Suppressor macrophage (primary cell): ENCODE results near the gene GGPS1.
"Not testable (repeated sequence)": the region's sequence is repeated elsewhere in the genome, so short reads cannot be mapped to it uniquely, and the experiment has no call there.

Experiments
- DNase-seq, 4 experiments: peaks; one replicate each; pipeline ENCODE4 v3.0.0-alpha.2; 2020 to 2022

Gene GGPS1

DNA sequence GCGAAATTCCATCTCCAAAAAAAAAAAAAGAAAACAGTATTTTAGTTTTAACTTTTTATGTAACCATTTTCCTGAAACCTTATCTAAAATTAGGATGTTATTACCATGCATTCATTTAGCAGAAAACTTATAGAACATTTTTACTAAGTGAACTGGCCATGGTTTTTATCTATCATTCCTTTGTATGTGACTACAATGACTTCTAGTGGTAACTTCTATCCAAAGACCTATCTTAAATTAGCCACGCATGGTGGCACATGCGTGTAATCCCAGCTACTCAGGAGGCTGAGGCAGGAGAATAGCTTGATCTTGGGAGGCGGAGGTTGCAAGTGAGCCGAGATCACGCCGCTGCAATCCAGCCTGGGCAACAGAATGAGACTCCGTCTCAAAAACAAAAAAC is 11.4 kb downstream of the GGPS1 start:
- no peak for DNase-seq

DNA sequence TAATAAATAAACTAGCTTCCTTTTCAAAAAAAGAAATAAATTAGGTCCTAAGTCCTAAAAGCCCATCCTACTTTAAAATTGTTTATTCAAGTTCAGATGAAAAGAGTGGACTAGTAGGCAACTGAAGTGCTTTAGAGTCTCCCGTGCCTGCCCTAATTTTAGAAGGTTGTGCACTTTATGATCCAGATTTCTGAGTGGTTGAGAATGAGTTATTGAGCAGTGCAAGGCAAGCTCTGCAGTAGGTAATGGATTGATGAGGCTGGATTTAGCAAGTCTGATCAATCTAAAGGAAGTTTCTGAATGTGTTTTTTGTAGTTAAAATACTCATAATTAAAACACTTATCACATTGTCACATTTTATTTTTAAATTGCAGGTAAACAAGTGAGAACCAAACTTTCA is 13.0 kb downstream of the GGPS1 start:
- DNase-seq: no peak

- no peak for DNase-seq
These were observed 13.7 kb downstream of the GGPS1 start for GRCh38 chr1:235342039-235342438.

DNA sequence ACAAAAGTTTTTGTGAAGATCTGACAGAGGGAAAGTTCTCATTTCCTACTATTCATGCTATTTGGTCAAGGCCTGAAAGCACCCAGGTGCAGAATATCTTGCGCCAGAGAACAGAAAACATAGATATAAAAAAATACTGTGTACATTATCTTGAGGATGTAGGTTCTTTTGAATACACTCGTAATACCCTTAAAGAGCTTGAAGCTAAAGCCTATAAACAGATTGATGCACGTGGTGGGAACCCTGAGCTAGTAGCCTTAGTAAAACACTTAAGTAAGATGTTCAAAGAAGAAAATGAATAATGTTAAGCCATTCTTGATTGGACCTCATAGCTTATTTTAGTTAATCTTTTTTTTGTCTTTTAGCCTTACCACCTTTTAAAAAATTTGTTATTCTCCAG is 14.1 kb downstream of the GGPS1 start:
- no peak for DNase-seq

GRCh38 chr1:235343726-235344125 is 15.4 kb downstream of the GGPS1 start:
- DNase-seq: no peak

- DNase-seq: no peak
These were observed 23.1 kb downstream of the GGPS1 start for GRCh38 chr1:235351441-235351840.

GRCh38 chr1:235351898-235352297 is 23.5 kb downstream of the GGPS1 start:
- DNase-seq: no peak

DNA sequence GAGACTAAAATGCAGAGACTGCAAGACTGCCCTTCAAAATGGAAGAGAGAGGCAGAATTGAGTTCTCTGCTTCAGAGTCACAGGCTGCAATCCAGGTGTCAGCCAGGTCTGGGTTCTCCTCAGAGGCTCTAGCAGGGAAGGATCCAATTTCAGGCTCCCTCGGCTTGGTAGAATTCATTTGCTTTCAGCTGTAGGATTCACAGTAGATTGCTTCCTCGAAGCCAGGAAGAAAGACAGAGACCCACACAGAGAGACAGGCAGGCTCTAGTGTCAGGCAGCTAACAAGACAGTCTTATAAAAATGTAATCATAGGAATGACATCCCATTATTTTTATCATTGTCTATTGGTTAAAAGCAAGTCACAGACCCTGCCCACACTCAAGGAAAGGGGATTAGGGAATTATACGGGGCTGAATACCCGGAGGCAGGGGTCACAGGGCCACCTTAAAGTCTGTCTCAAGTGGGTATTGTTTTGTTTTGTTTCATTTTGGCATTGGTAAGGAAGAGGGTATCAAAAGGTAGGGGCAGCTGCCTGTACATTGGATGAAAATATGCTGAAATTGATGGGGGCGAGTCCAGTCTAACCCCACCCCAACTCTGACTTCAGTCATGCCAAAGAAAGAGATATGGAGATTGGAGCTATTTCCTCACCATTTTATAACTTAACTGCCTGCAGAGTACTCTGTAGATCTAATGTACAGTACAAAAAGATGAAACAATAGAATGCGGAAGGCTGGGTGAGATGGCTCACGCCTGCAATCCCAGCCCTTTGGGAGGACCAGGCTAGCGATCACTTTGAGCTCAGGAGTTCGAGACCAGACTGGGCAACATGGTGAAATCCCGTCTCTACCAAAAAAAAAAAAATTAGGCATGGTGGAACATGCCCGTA is 29.4 kb downstream of the GGPS1 start:
- DNase-seq: no peak

- DNase-seq: no peak
These were observed 30.5 kb downstream of the GGPS1 start for GRCh38 chr1:235358899-235359298.

GRCh38 chr1:235364189-235364588 is 35.8 kb downstream of the GGPS1 start:
- not testable (repeated sequence) for DNase-seq

DNA sequence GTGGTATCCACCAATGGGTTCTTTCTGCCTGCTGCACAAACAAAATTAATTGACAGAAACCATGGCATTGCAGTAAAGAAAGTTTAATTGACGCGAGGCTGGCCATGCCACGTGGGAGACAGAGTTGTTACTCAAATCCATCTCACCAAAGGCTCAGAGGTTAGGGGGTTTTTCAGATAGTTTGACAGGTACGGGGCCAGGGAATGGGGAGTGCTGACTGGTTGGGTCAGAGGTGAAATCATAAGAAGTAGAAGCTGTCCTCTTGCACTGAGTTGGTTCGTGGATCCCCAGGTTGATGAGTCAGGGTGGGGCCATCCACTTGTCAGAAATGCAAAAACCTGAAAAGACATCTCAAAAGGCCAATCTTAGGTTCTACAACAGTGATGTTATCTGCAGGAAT is 37.9 kb downstream of the GGPS1 start:
- DNase-seq: no peak

DNA sequence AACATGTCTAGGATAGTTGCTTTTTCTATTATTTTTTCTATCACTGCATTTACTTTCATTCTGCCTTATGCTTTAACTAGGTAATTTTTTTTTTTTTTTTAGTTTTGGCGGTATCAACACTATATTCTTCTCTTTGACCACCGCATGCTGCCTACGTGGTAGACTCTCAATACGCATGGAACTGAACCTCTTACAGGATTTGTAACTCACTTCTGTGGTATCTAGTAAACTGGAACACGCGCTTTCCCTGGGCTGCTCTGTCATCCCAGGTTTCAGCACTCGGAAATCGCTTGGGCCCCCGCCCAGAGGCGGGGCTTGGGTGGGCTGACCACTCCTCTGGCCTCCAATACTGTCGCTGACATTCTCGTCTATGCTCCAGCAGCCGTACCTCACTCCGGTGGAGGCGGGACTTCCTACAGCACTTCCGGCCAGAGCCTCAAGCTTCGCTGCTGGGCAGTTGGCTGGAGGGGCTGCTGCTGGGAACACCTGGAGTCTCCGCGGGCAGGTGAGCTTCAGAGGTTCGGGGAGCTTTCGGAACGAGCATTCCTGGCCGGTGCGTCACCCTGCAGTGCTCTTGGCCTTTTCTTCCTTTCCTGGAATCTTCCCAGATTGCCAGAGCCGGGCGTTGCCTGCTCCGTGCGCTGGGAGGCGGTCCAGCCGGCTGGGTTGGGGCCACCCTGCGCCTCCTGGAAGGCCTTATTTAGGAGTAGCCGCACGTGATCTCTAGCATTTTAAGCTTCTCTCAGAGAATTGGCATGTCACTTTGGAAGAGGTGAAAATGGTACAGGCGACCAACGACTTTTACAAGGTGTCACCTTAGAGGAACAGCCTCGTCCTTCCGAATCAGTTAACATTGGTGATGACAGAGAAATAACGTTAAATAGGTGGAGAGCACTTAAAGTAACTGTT is 38.9 kb downstream of the GGPS1 start, which contains the start of gene TBCE:
Gene TBCE (plus strand): TSS at position 428 of the 909 bp plus-strand sequence. CDS start 12,623 bp downstream, outside the sequence.
- DNase-seq: peak; percentile 97 to 98 (median 98)

DNA sequence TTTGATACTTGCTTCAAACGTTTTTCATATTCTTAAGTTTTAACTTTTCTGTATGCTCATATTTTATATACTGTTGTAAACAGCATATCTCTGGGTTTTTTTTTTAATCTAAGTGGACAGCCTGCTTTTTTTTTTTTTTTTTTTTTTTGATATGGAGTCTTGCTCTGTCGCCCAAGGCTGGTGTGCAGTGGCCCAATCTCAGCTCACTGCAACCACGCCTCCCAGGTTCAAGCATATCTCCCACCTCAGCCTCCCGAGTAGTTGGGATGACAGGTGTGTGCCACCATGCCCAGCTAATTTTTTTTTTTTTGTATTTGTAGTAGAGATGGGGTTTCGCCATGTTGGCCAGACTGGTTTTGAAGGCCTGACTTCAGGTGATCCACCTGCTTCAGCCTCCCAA is 40.1 kb downstream of the GGPS1 start:
- DNase-seq: no peak

DNA sequence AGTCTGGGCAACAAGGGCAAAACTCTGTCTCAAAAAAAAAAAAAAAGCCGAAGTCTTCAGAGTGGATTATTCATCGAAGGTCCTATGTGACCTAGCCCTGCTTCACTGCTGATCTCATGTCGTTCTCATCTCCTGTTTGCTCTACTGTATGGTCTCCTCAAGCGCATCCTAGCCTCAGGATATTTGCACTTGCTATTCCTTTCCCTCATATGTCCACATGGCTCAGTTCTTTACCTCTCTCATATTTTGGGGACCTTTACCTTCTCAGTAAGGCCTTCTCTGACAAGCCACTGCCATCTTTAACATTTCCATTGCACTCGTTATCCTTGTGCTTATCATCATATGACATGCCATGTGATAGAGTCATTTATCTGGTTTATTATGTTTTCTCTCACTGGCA is 41.4 kb downstream of the GGPS1 start:
- DNase-seq: no peak

- DNase-seq: no peak
These were observed 47.7 kb downstream of the GGPS1 start for GRCh38 chr1:235375919-235376605.

GRCh38 chr1:235378134-235378735 is 49.9 kb downstream of the GGPS1 start:
- peak in 3 of 4 experiments; percentile 4 to 39 (median 23) for DNase-seq

- not testable (repeated sequence) for DNase-seq
These were observed 53.8 kb downstream of the GGPS1 start for GRCh38 chr1:235381955-235382739.

- not testable (repeated sequence) for DNase-seq
These were observed 57.3 kb downstream of the GGPS1 start for GRCh38 chr1:235385633-235386032.

DNA sequence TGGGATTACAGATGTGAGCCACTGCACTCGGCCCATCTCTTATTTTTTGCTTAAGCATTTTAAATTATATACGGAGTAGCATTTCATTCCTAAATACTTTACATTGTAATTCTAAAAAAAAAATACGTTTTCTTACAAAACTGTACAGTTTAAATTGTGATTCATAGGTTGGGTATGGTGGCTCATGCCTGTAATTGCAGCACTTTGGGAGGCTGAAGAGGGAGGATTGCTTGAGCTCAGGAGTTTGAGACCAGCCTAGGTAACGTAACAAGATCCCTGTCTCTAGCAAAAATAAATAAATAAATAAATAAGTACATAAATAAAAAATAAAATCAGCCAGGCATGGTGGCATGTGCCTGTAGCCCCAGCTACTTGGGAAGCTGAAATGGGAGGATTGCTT is 63.5 kb downstream of the GGPS1 start:
- DNase-seq: no peak
